Bronchial epithelial cell (primary cell): ENCODE data around the gene ZC3H4. TPM values are rescaled to one million over a fixed set of nuclear protein-coding genes. Genes with fewer than 3 reads are reported as not detected.
"Not testable (repeated sequence)": the region's sequence is repeated elsewhere in the genome, so short reads cannot be mapped to it uniquely, and the experiment has no call there.

Experiments
- DNase-seq: peaks from one replicate; pipeline ENCODE4 v3.0.0-alpha.2; 2010; ENCODE audit warnings: low read depth
- FAIRE-seq: peaks from 2 replicates; lab custom pipeline; 2011; peaks lifted over from hg19 to GRCh38; lab: Jason Lieb, UNC
- H3K27me3 ChIP-seq: 2 replicates; pipeline ENCODE4 v1.5.1; 2011; ENCODE audit warnings: low read length; ENCODE audit not compliant: control insufficient read depth, insufficient read depth
- H3K36me3 ChIP-seq: 2 replicates; pipeline ENCODE4 v1.5.1; 2011; ENCODE audit warnings: low read length; ENCODE audit not compliant: control insufficient read depth, insufficient read depth
- H3K4me3 ChIP-seq: 2 replicates; pipeline ENCODE4 v1.5.1; 2011; ENCODE audit warnings: mild to moderate bottlenecking, low read depth, low read length, control low read depth
- CTCF ChIP-seq: IDR thresholded peaks from 2 replicates; pipeline ENCODE4 v1.5.1; 2011; ENCODE audit warnings: mild to moderate bottlenecking, moderate library complexity, low read length, control low read depth, inconsistent platforms; ENCODE audit not compliant: insufficient read depth, severe bottlenecking
- total RNA-seq: library from RNA; depleted of rRNA; stranded (reverse); fragments of >200 nt; gene quantifications from 2 replicates; pipeline ENCODE4 v1.2.1, GENCODE V29; 2014

Gene ZC3H4
- total RNA-seq, 1 donor from 2014 or later, result 2.6 TPM

- FAIRE-seq (no peak), DNase-seq (no peak)
- Histone ChIP-seq H3K4me3 (no peak overlapping the region), H3K36me3 (peaks cover 10% of the 10 kb centered on the region), H3K27me3 (no peaks in the 10 kb centered on the region)
- no peak for TF ChIP-seq CTCF
These were observed 28.1 kb upstream of the ZC3H4 start for GRCh38 chr19:47141695-47142094.

- not testable (repeated sequence) for DNase-seq, H3K36me3 ChIP-seq, FAIRE-seq, H3K4me3 ChIP-seq, H3K27me3 ChIP-seq
These were observed 27.7 kb upstream of the ZC3H4 start for GRCh38 chr19:47141252-47141651.

GRCh38 chr19:47135156-47135555 is 21.6 kb upstream of the ZC3H4 start:
- FAIRE-seq (no peak), DNase-seq (no peak)
- TF ChIP-seq CTCF, result no peak
- Histone ChIP-seq H3K4me3 (no peak overlapping the region), H3K27me3 (no peaks in the 10 kb centered on the region), H3K36me3 (peaks cover 2% of the 10 kb centered on the region)

GRCh38 chr19:47134545-47134944 is 21.0 kb upstream of the ZC3H4 start:
- FAIRE-seq, result no peak

GRCh38 chr19:47133021-47133471 is 19.5 kb upstream of the ZC3H4 start:
- FAIRE-seq, result no peak
- Histone ChIP-seq H3K36me3 (peaks cover 2% of the 10 kb centered on the region), H3K4me3 (no peak overlapping the region), H3K27me3 (no peaks in the 10 kb centered on the region)
- no peak for DNase-seq
- no peak for TF ChIP-seq CTCF

More at GRCh38 chr19:47134545-47134944, 21.0 kb upstream of the ZC3H4 start:
- no peak for TF ChIP-seq CTCF
- H3K4me3 ChIP-seq, result no peak overlapping the region
- H3K36me3 ChIP-seq, result peaks cover 2% of the 10 kb centered on the region
- no peaks in the 10 kb centered on the region for H3K27me3 ChIP-seq
- DNase-seq, result no peak

- no peak for TF ChIP-seq CTCF
- no peaks in the 10 kb centered on the region for H3K36me3 ChIP-seq
- H3K4me3 ChIP-seq, result no peak overlapping the region
- FAIRE-seq (no peak), DNase-seq (no peak)
- H3K27me3 ChIP-seq, result no peaks in the 10 kb centered on the region
These were observed 18.7 kb upstream of the ZC3H4 start for GRCh38 chr19:47132194-47132852.
